ENCODE data around the gene PGPEP1.
"Not testable (repeated sequence)": the region's sequence is repeated elsewhere in the genome, so short reads cannot be mapped to it uniquely, and the experiment has no call there.

PGPEP1 gene

GRCh38 chr19:18332917-18333530, 7.4 kb upstream of the PGPEP1 start:
- no peak for DNase-seq (ENCODE audit: low spot score)

- peak; percentile 35 for DNase-seq (ENCODE audit: low spot score)
These were observed 6.7 kb upstream of the PGPEP1 start for GRCh38 chr19:18333680-18334079.

DNA sequence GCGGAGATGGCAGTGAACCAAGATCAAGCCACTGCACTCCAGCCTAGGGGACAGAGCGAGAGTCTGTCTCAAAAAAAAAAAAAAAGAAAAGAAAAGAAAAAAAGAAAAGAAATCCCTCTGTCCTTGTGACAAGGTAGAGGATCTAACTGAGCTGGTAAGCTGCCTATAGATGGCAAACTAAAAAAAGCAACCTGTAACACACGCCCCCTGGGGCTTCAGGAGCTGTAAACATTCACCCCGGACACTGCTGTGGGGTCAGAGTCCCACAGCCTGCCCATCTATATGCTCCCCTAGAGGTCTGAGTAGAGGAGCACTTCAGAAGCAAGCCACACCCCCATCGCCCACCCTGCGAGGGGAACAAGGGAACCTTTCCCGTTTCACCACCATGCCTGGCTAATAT, 4.3 kb upstream of the PGPEP1 start:
- no peak for DNase-seq (ENCODE audit: low spot score)

- DNase-seq (ENCODE audit: low spot score) = no peak
These were observed 1.9 kb upstream of the PGPEP1 start for GRCh38 chr19:18338541-18338940.

DNA sequence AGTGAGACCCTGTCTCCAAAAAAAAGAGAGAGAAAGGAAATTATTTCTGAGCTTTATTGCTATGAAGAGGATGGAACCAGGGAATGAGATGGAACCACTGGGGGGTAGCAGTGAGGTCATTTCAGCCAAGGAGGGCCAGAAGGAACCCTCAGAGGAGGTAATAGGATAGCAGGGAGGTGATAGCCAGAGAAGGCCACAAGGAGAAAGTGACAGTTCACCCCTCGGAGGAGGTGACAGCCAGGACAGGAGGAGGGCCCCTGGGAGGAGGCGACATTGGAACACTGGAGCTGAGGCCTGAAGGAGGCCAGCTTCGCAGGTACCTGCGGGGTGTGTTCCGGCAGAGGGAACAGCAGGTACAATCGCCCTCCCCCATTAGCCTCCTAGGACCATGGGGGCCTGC, 675 bp upstream of the PGPEP1 start:
- peak; percentile 32 for DNase-seq (ENCODE audit: low spot score)

GRCh38 chr19:18340990-18341868, 831 bp downstream of the PGPEP1 start:
- DNase-seq (ENCODE audit: low spot score) = peak; percentile 68

GRCh38 chr19:18342090-18342632, 1.8 kb downstream of the PGPEP1 start:
- no peak for DNase-seq (ENCODE audit: low spot score)

DNA sequence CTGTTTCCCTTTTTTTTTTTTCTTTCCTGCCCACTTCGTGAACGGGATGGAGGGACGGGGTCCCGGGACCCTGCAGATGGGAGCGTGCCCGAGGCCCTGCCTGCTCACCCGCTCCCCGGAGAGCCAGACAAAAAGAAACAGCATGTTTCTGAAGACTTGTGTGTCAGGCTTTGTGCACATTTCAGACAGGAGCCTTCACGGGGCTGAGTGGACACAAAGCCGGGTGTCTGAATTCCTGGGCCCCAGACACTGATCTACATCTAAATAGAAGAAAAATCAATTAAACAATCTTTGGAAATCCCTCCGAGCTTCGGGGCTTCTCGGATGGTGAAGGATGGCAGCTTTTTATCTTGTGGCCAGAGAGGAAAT, 4.2 kb downstream of the PGPEP1 start:
- no peak for DNase-seq (ENCODE audit: low spot score)

DNA sequence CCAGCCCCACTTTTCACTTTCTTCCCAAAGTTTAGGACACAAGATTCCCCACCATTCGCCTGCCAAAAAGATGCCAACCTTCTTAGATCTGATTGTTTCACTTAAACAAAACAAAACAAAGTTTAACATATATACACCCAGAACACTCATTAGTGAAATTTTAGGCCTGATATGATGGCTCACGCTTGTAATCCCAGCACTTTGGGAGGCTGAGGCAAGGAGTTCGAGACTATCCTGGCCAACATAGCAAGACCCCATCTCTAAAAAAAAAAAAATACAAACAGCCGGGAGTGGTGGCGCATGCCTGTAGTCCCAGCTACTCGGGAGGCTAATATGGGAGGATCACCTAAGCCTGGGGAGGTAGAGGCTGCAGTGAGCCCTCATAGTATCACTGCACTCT, 4.9 kb downstream of the PGPEP1 start:
- no peak for DNase-seq (ENCODE audit: low spot score)

- no peak for DNase-seq (ENCODE audit: low spot score)
These were observed 5.7 kb downstream of the PGPEP1 start for GRCh38 chr19:18346091-18346490.

GRCh38 chr19:18348171-18348570, 7.8 kb downstream of the PGPEP1 start:
- DNase-seq (ENCODE audit: low spot score) = no peak

DNA sequence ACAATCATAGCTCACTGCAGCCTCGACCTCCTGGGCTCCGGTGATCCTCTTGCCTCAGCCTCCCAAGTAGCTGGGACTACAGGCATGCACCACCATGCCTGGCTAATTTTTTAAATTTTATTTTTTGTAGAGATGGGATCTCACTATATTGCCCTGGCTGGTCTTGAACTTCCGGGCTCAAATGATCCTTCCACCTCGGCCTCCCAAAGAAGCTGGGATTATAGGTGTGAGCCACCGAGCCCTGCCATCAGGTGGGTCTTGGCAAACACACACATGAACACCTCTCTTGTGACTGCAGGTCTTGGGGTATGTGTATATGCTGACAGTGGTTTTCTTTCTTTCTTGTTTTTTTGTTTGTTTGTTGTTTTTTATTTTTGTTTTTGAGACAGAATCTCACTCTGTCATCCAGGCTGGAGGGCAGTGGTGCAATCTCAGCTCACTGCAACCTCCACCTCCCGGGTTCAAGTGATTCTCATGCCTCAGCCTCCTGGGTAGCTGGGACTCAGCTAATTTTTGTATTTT, 8.5 kb downstream of the PGPEP1 start:
- DNase-seq (ENCODE audit: low spot score) = not testable (repeated sequence)

GRCh38 chr19:18349524-18350128, 9.2 kb downstream of the PGPEP1 start:
- peak; percentile 59 for DNase-seq (ENCODE audit: low spot score)

GRCh38 chr19:18350490-18350889, 10.1 kb downstream of the PGPEP1 start:
- no peak for DNase-seq (ENCODE audit: low spot score)

DNA sequence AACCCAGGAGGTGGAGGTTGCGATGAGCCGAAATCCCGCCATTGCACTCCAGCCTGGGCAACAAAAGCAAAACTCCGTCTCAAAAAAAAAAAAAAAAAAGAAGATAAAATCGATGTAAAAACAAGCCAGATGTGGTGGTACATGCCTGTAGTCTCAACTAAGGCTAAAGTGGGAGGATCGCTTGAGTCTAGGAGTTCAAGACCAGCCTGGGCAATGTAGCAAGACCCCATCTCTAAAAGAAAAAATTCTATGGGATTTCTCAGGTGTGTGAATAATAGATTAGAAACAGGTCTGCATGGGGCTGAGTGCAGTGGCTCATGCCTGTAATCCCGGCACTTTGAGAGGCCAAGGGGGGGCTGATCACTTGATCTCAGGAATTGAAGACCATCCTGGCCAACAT, 11.1 kb downstream of the PGPEP1 start:
- DNase-seq (ENCODE audit: low spot score) = no peak

GRCh38 chr19:18353378-18354005, 13.1 kb downstream of the PGPEP1 start:
- DNase-seq (ENCODE audit: low spot score) = no peak

DNA sequence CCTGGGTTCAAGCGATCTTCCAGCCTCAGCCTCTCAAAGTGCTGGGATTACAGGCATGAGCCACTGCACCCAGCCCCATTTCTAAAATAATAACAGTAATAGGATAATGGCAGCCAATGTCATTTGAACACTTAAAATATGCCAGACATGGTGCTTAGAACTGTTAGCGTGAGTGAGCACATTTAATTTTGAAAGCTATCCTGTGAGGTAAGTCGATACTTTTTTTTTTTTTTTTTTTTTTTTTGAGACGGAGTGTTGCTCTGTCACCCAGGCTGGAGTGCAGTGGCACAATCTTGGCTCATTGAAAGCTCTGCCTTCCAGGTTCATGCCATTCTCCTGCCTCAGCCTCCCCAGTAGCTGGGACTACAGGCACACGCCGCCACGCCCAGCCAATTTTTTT, 14.3 kb downstream of the PGPEP1 start:
- not testable (repeated sequence) for DNase-seq (ENCODE audit: low spot score)

- DNase-seq (ENCODE audit: low spot score) = no peak
These were observed 16.6 kb downstream of the PGPEP1 start for GRCh38 chr19:18357041-18357440.

DNA sequence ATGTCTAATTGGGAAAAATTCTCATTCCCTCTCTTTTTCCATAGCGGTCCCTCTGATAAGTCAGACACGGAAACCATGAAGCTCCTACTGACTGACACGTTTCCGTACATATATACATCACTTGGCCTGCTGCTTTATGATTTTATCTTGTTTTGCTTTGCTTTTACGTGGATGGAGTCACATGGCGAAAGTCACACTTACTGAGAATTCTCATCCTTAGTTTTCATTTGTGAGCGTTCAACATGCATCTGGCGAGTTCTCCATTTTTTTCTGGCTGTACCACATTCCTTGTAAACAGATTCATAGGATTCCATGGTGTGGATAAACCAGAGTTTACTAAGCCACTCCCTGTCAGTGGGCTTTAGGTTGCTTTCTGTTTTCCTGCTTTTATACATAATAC, 21.2 kb downstream of the PGPEP1 start:
- DNase-seq (ENCODE audit: low spot score) = no peak

GRCh38 chr19:18362934-18363542, 22.6 kb downstream of the PGPEP1 start:
- no peak for DNase-seq (ENCODE audit: low spot score)

GRCh38 chr19:18363787-18364186, 23.4 kb downstream of the PGPEP1 start:
- no peak for DNase-seq (ENCODE audit: low spot score)
